PC-3 (cell line): ENCODE measurements around the gene TBXT.

Experiments used
- CTCF ChIP-seq: fragments of 300-600 bp; sonication (generic); conservative IDR thresholded peaks from 2 replicates; pipeline ENCODE4 v1.5.1; 2017; ENCODE audit warnings: antibody characterized with exemption, low read depth, mild to moderate bottlenecking, low read length
- EZH2 ChIP-seq: fragments of 300-600 bp; sonication (generic); IDR thresholded peaks from one replicate; pipeline ENCODE4 v1.6.1; 2017; ENCODE audit warnings: antibody characterized with exemption, mild to moderate bottlenecking, low read length; ENCODE audit not compliant: unreplicated experiment

- TF ChIP-seq EZH2 = no peak
- no peak for TF ChIP-seq CTCF
These were observed 356 bp downstream of the TBXT start for GRCh38 chr6:166167258-166167731.
